ENCODE results near the gene COQ8A. TPM values are rescaled to one million over a fixed set of nuclear protein-coding genes. Genes with fewer than 3 reads are reported as not detected.
A peak's percentile ranks its signal among the peaks of the same experiment; 100 is the strongest.

Gene COQ8A
- total RNA-seq, 4 donors from 2014 or later, result 73.1 to 118 (median 80.9) TPM

DNA sequence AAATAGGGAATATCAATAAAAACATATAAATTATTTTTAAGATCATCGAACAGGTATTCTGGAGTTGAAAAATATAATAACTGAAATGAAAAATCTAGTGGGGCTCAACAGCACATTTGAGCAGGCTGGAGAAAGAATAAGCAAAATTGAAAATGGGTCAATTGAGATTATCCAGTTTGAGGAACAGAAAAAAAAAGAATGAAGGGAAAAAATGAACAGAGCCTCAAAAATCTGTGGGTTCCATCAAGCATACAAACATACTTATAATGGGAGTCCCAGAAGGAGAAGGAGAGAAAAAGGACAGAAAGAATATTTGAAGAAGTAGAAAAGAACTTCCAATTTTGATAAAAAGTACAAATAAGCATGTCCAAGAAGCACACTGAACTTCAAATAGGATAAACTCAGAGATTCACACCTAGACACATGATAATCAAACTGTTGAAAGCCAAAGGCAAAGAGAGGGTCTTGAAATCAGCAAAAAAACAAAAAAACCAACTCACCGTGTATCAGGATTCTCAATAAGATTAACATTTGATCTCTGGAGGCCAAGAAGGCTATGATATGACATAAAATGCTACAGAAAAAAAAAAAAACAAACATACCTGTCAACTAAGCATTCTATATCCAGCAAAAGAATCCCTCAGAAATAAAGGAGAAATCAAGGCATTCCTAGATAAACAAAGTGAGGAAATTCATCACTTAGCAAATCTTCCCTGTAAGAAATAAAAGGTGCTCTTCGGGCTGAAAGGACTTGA is 5.4 kb upstream of the COQ8A start:
- no peak overlapping the region for H3K4me3 ChIP-seq
- H3K9me3 ChIP-seq, result peaks cover 0 to 11% (median 9%) of the 10 kb centered on the region in 4 donors
- H3K27me3 ChIP-seq, result no peaks in the 10 kb centered on the region
- peaks cover 10 to 13% (median 12%) of the 10 kb centered on the region in 4 donors for H3K4me1 ChIP-seq
- no peak overlapping the region for H3K27ac ChIP-seq (replicated peaks in 1 of 4)
- no peaks in the 10 kb centered on the region for H3K36me3 ChIP-seq
- WGBS, result 96% methylated on average over 3 of the region's 3 CpGs
- no peak for DNase-seq (ENCODE audit: extremely low spot score)
- TF ChIP-seq, protein P1, sequence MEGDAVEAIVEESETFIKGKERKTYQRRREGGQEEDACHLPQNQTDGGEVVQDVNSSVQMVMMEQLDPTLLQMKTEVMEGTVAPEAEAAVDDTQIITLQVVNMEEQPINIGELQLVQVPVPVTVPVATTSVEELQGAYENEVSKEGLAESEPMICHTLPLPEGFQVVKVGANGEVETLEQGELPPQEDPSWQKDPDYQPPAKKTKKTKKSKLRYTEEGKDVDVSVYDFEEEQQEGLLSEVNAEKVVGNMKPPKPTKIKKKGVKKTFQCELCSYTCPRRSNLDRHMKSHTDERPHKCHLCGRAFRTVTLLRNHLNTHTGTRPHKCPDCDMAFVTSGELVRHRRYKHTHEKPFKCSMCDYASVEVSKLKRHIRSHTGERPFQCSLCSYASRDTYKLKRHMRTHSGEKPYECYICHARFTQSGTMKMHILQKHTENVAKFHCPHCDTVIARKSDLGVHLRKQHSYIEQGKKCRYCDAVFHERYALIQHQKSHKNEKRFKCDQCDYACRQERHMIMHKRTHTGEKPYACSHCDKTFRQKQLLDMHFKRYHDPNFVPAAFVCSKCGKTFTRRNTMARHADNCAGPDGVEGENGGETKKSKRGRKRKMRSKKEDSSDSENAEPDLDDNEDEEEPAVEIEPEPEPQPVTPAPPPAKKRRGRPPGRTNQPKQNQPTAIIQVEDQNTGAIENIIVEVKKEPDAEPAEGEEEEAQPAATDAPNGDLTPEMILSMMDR (IDR thresholded peaks at IDR 0.05), result no peak
- no peak for TF ChIP-seq POLR2A (IDR thresholded peaks at IDR 0.05; ENCODE audit: low read depth)
- no peak for TF ChIP-seq EP300 (IDR thresholded peaks at IDR 0.05)
- TF ChIP-seq POLR2AphosphoS5 (IDR thresholded peaks at IDR 0.05), result no peak
- intact Hi-C loops (cut with DNase I), result no loop called here

DNA sequence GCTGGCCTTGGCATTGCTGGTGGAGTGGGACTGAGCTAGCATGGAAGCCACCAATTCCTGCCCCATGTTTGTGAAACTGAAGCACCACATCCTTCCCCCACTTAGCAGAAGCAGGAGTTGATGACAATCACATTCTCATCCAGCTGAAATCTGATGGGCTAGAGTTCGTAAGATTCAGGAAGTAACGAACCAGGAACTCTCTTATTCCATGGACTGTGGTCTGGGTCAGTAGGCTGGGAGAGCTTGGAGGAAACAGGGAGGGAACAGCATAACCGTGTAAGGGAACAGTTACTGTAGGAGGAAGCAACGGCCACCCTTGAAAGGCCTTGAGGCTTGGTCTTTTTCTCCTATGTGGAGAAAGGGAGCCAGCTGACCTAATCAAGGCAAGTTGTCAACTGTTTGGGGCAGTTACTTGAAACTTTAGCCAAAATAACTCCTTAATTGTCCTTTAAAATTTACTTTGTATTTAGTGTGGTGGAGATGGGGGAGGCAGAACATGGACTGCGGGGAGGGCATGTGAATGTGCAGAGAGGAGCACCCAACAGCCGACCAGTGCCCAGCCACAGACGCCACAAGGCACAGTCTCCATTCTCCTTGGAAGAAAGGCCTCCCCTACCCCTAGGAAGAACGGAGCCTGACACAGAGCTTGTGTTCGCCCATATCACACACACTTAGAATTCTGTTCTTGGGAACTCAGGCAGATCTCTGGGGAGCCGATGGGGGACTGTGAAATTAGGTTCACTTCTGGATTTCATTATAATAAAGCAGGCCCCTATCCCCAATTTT is 2.0 kb upstream of the COQ8A start:
- peaks cover 0 to 11% (median 9%) of the 10 kb centered on the region in 4 donors for H3K9me3 ChIP-seq
- intact Hi-C loops (cut with DNase I), result no loop called here
- H3K27me3 ChIP-seq, result no peaks in the 10 kb centered on the region
- no peaks in the 10 kb centered on the region for H3K36me3 ChIP-seq
- WGBS, result 81% methylated on average over 10 of the region's 10 CpGs
- no peak for DNase-seq (ENCODE audit: extremely low spot score)
- H3K27ac ChIP-seq (replicated peaks in 1 of 4), result peak overlapping the region; percentile 93 to 99 (median 98)
- H3K4me3 ChIP-seq, result peak overlapping the region in 2 of 4 donors; percentile 69 to 92
- TF ChIP-seq, protein P1 (IDR thresholded peaks at IDR 0.05), result no peak
- H3K4me1 ChIP-seq, result peaks cover 19 to 40% (median 38%) of the 10 kb centered on the region in 4 donors

DNA sequence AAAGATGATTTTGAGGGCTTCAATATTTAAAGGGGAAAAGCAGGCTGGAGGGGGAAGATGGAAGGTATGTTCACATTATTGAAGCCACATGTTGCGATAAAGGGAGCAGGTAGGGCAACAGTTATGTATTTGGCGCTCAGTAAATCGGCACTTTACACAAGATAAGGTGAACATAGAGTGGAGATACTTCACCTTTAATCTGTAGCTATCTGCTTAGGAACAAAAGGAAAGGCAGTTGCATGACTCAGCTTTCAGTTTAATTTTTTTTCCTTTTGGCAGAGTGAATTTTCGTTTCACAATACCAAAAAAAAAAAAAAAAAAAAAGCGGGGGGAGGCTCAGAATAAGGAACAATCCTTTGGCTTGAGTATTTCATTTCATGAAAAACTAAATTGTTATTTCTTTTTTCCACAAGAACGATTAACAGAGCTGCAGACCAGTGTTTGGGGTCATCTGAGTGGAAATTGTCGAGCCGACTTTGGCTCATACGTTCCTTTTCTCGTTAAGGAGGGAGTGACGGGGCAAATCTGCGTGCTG is 1.1 kb upstream of the COQ8A start:
- TF ChIP-seq EP300 (IDR thresholded peaks at IDR 0.05) (no peak), POLR2A (IDR thresholded peaks at IDR 0.05; ENCODE audit: low read depth) (no peak), POLR2AphosphoS5 (IDR thresholded peaks at IDR 0.05) (no peak)
- TF ChIP-seq, protein P1 (IDR thresholded peaks at IDR 0.05), result no peak
- intact Hi-C loops (cut with DNase I), result no loop called here
- 10% methylated on average over 12 of the region's 12 CpGs for WGBS
- peaks cover 27 to 48% (median 47%) of the 10 kb centered on the region in 4 donors for H3K4me1 ChIP-seq
- no peaks in the 10 kb centered on the region for H3K36me3 ChIP-seq
- DNase-seq (ENCODE audit: extremely low spot score), result no peak
- peak overlapping the region; percentile 93 to 99 (median 98) for H3K27ac ChIP-seq (replicated peaks in 1 of 4)
- H3K4me3 ChIP-seq, result peak overlapping the region; percentile 69 to 92 (median 84)
- no peaks in the 10 kb centered on the region for H3K27me3 ChIP-seq
- H3K9me3 ChIP-seq, result peaks cover 0 to 11% (median 9%) of the 10 kb centered on the region in 4 donors

DNA sequence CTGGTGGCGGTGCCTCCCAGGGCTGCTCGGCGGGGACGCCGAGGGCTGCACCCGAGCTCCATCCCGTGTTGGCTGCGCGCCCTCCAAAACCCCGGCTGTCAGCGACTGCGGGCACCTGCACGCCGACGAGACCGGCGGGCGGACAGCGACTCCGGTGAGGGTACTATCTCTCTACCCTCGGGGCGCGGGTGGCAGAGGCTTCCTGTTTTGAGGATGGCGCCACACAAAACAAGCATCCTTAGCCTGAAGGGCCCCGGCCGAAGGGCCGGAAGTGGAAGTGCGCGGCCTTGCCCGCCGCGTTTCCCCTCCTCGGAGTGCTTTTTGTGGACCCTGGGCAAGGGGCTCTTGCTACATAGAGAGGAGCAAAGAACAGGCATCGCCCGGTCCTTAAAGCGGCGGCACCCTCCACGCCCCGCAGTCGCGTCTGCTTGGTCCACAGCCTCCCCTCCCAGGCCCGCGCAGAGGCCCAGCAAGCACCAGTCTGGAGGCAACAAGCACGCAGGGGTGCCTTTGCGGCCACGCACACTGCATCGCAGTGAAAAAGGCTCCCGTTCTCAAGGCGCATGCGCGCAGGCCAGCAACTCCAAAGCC is 561 bp upstream of the COQ8A start:
- peaks cover 0 to 8% (median 7%) of the 10 kb centered on the region in 4 donors for H3K9me3 ChIP-seq
- intact Hi-C loops (cut with DNase I), result no loop called here
- H3K4me1 ChIP-seq, result peaks cover 30 to 54% (median 52%) of the 10 kb centered on the region in 4 donors
- peak; percentile 94 for DNase-seq (ENCODE audit: extremely low spot score)
- peak overlapping the region; percentile 93 to 99 (median 98) for H3K27ac ChIP-seq (replicated peaks in 1 of 4)
- no peaks in the 10 kb centered on the region for H3K36me3 ChIP-seq
- H3K27me3 ChIP-seq, result no peaks in the 10 kb centered on the region
- TF ChIP-seq EP300 (IDR thresholded peaks at IDR 0.05) (no peak), POLR2AphosphoS5 (IDR thresholded peaks at IDR 0.05) (peak; percentile 98 to 99), POLR2A (IDR thresholded peaks at IDR 0.05; ENCODE audit: low read depth) (peak; percentile 79)
- TF ChIP-seq, protein P1 (IDR thresholded peaks at IDR 0.05), result no peak
- WGBS, result 4% methylated on average over 5 of the region's 51 CpGs
- H3K4me3 ChIP-seq, result peak overlapping the region; percentile 69 to 92 (median 84)

Data from esophagus muscularis mucosa (tissue), 4 donors.